MM.1S (cell line): ENCODE results near the gene PRDM5.

ENCODE experiments used
- EZH2phosphoT487 ChIP-seq: fragments of 300-600 bp; sonication (generic); IDR thresholded peaks from 2 replicates; pipeline ENCODE4 v1.6.1; 2018; ENCODE audit warnings: antibody characterized with exemption, low read length
- TF ChIP-seq, protein P1 (sequence below): fragments of 300-600 bp; sonication (generic); IDR thresholded peaks from 2 replicates; pipeline ENCODE4 v1.5.1; 2016; ENCODE audit warnings: antibody characterized with exemption, low read length, mixed read lengths

DNA sequence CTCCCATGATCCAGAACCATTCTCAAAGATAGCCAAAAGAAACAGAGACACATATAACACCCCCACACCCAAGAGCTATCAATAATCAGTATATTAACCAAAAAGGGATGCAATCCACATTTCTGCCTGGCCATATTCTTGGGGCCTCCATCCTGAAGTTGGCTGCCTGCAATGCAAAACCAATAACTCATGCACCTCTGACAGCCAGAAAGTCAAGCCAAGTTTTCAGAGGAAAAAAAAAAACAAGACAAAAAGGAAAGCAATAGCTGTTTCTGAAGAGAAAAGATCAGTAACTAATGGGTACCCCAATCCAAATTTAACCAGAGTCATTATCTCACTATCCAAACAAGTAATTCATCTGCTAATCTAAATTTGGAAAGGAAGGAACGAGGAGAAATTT lies 7.3 kb upstream of the PRDM5 start:
- TF ChIP-seq, protein P1, sequence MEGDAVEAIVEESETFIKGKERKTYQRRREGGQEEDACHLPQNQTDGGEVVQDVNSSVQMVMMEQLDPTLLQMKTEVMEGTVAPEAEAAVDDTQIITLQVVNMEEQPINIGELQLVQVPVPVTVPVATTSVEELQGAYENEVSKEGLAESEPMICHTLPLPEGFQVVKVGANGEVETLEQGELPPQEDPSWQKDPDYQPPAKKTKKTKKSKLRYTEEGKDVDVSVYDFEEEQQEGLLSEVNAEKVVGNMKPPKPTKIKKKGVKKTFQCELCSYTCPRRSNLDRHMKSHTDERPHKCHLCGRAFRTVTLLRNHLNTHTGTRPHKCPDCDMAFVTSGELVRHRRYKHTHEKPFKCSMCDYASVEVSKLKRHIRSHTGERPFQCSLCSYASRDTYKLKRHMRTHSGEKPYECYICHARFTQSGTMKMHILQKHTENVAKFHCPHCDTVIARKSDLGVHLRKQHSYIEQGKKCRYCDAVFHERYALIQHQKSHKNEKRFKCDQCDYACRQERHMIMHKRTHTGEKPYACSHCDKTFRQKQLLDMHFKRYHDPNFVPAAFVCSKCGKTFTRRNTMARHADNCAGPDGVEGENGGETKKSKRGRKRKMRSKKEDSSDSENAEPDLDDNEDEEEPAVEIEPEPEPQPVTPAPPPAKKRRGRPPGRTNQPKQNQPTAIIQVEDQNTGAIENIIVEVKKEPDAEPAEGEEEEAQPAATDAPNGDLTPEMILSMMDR = no peak
- no peak for TF ChIP-seq EZH2phosphoT487
